GM12891 (cell line): ENCODE results near the gene WNT8B.

Experiments used
- DNase-seq: peaks from one replicate; pipeline ENCODE4 v3.0.0; 2011; ENCODE audit warnings: low spot score; ENCODE audit not compliant: insufficient read length
- FAIRE-seq: peaks from 2 replicates; lab custom pipeline; 2011; peaks lifted over from hg19 to GRCh38; lab: Jason Lieb, UNC
- PAX5 ChIP-seq: IDR thresholded peaks from 2 replicates; pipeline ENCODE4 v1.6.1; 2011; ENCODE audit warnings: low read length, moderate library complexity, mild to moderate bottlenecking; ENCODE audit not compliant: insufficient read depth, severe bottlenecking
- POLR2A ChIP-seq: IDR thresholded peaks from 2 replicates; pipeline ENCODE4 v1.6.1; 2011; ENCODE audit warnings: low read depth, low read length, control low read depth
- POLR2AphosphoS5 ChIP-seq: IDR thresholded peaks from 2 replicates; pipeline ENCODE4 v1.6.1; 2011; ENCODE audit warnings: low read depth, low read length, control low read depth
- POU2F2 ChIP-seq: IDR thresholded peaks from 2 replicates; pipeline ENCODE4 v1.6.1; 2011; ENCODE audit warnings: low read depth, mild to moderate bottlenecking, control low read depth, low read length, moderate library complexity
- SPI1 ChIP-seq: IDR thresholded peaks from 2 replicates; pipeline ENCODE4 v1.6.1; 2011; ENCODE audit warnings: low read depth, low read length, control low read depth
- TAF1 ChIP-seq: IDR thresholded peaks from 2 replicates; pipeline ENCODE4 v1.6.1; 2011; ENCODE audit warnings: low read depth, low read length, control low read depth

Gene WNT8B

DNA sequence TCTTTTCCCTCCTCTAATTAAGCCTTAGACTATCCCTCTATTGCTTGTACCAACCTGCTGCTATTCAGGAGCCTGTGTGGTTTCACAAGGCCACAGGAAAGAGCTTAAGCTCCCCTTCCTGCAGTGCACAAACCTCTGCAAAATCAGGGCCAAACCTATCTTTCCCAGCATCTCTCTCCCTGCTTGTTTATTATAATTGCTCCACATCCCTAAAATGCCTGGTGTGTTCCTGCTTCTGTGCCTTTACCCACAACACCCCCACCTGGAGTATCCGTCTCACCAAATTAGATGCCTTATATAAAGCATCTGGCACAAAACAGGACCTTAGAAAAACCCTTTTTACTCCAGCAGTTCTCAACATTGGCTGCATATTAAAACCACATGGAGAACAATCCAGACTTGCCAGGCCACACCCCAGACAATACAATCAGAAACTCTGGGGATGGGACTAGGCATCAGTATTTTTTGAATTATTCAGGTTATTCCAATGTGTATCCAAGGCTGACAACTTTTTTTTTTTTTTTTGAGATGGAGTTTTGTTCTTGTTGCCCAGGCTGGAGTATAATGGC is 40.2 kb downstream of the WNT8B start:
- DNase-seq (no peak), FAIRE-seq (no peak)
- TF ChIP-seq TAF1 (no peak), POLR2A (no peak), PAX5 (no peak), POLR2AphosphoS5 (no peak), POU2F2 (no peak), SPI1 (no peak)

GRCh38 chr10:100504096-100504495 is 41.3 kb downstream of the WNT8B start:
- DNase-seq, result no peak

DNA sequence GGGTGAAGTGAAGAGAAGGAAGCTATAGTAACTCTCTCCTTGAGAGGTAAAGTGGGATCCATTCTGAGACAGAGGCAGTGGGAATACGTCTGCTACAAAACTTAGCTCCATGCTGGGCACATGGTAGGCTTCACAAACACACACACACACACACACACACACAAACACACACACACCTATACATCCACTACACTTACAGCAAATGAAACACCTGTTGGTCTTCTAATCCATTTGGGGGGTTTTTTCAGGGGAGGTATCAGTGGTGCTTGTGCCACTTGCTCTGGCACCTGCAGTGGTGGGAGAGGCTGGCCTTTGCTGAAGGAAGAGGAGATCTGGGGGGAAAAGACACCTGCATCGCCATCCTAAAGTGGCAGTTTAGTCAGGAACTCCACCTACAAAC is 42.4 kb downstream of the WNT8B start:
- TF ChIP-seq SPI1 (no peak), POLR2AphosphoS5 (no peak), PAX5 (no peak), POLR2A (no peak), POU2F2 (no peak), TAF1 (no peak)
- DNase-seq, result no peak
- FAIRE-seq, result no peak

More at GRCh38 chr10:100504096-100504495, 41.3 kb downstream of the WNT8B start:
- FAIRE-seq, result no peak
- TF ChIP-seq TAF1, result no peak
- TF ChIP-seq POLR2AphosphoS5, result no peak
- no peak for TF ChIP-seq POU2F2
- TF ChIP-seq PAX5, result no peak
- no peak for TF ChIP-seq SPI1
- no peak for TF ChIP-seq POLR2A

DNA sequence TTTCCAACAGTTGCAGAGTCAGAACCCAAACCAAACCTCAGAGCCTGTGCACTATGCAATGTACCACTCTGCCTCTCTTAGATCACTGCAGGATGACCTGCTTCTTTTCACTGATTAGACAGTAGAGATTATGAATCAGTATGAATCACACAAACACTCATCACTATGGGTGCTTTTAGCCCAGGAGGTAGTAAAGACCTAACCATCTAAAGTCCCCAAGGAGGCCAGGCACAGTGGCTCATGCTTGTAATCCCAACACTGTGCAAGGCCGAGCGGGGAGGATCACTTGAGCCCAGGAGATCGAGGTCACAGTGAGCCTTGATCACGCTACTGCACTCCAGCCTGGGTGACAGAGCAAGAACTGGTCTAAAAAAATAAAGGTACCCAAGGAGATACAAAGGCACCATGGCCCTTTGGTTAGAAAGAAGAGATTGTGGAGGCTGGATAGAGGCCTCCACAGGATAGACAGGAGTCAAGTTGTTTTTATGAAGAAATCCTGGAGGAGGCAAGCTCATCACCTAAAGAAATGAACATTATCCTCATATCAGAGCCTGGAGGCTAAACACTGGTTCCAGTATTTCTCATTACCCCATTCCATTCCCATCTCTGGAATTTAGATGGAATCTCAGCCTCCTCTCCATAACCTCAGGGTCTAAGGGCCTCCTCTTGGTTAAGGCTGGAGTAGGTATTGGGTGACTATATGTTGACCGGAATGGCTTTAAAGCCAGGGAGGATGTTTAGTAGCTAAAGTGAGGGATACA is 44.0 kb downstream of the WNT8B start:
- FAIRE-seq (no peak), DNase-seq (no peak)
- no peak for TF ChIP-seq POU2F2
- TF ChIP-seq SPI1, result no peak

GRCh38 chr10:100507357-100507732 is 44.5 kb downstream of the WNT8B start:
- DNase-seq (no peak), FAIRE-seq (no peak)
- no peak for TF ChIP-seq POU2F2
- no peak for TF ChIP-seq POLR2A
- TF ChIP-seq SPI1, result no peak
- TF ChIP-seq TAF1, result no peak
- TF ChIP-seq POLR2AphosphoS5, result no peak

DNA sequence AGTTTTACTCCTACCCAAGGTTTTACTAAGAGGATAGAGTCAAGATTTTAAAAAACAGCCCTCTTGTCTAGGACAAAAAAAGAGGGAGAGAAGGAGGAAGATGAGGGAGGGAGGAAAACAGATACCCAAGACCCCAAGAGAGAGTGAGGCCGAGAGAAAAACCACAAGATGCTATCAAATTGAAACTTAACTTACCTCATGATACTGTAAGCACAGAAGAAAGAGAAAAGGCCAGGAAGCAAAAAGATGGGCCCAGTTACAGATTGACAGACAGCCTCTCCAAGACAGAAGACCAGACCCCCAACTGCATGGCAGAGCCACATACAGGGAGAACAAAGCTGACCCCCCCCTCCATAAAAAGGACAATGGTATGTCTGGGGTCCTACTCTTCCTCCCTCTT is 45.5 kb downstream of the WNT8B start:
- TF ChIP-seq PAX5, result no peak
- TF ChIP-seq TAF1, result no peak
- no peak for TF ChIP-seq POLR2A
- no peak for TF ChIP-seq POU2F2
- no peak for TF ChIP-seq SPI1
- no peak for TF ChIP-seq POLR2AphosphoS5
- no peak for DNase-seq
- FAIRE-seq, result no peak

GRCh38 chr10:100508691-100509150 is 45.9 kb downstream of the WNT8B start:
- FAIRE-seq (peak; percentile 83), DNase-seq (no peak)
- TF ChIP-seq TAF1 (no peak), PAX5 (no peak)

DNA sequence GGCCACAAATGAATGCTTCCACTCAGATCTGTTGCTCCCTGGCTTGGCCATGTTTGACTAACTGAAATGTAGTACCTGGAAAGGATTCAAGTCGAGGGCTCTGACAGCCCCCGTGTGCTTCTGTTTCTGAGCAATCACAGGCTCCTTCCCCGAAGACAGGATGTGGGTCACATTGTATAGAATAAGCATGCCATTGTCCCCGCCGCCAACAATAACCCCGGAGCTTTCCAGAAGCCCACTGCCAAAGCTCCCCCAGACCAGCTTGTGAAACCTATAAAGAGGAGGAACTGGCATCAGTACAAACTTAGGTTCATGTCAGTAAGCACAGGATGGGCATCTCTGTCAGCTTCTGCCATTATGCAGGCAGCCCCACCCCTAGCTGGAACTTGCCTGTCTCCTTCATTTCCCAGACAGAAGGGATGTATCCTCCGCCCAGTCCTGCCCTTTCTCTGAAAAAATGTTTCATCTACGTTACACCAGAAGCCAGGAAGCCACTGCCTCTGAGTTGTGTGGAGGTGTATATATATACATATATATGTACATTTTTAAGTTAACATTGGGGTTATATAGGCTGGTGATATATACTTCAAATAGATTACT is 46.5 kb downstream of the WNT8B start:
- FAIRE-seq, result no peak
- no peak for DNase-seq

DNA sequence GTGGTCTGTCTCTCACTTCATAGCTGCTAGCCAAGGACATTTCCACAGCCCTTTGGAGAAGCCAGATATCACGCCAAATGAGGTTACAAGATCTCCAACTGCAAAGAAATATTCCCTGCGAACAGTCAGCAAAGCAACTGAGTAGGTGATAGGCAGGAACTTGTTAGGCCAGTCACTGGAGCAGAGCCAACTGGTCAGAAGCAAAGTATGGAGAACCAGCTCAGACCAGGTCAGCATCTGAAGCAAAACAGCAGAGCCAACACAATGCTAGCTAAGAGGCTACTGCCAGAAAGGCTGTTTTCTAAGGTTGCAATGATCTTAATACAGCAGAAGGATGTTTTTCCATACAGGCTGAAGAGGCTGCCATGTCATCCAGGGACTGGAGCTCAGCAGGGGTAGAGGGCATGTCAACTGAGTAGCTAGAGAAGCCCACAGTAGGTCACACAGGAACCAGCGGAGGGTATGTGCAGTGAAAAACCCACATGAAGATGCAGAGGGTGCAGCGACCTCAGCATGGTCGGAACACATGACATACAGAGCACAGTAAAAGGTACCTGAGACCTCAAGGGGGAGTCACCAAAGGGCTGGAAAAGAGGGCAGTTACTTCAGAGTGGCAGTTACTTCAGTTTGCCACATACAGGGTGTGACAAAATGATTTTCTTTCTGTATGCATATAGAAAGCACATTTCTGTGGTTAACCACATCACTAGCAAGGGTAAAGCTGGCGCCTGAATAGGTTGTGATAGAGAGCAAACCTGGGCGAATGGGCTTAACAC is 47.9 kb downstream of the WNT8B start:
- FAIRE-seq (peak; percentile 92), DNase-seq (no peak)
- TF ChIP-seq POLR2AphosphoS5 (no peak), POU2F2 (no peak), SPI1 (no peak), POLR2A (no peak), TAF1 (no peak), PAX5 (no peak)

More for the DNA sequence above, 46.5 kb downstream of the WNT8B start:
- no peak for TF ChIP-seq PAX5
- TF ChIP-seq TAF1, result no peak
- TF ChIP-seq POU2F2, result no peak
- TF ChIP-seq POLR2A, result no peak
- TF ChIP-seq SPI1, result no peak
- TF ChIP-seq POLR2AphosphoS5, result no peak

DNA sequence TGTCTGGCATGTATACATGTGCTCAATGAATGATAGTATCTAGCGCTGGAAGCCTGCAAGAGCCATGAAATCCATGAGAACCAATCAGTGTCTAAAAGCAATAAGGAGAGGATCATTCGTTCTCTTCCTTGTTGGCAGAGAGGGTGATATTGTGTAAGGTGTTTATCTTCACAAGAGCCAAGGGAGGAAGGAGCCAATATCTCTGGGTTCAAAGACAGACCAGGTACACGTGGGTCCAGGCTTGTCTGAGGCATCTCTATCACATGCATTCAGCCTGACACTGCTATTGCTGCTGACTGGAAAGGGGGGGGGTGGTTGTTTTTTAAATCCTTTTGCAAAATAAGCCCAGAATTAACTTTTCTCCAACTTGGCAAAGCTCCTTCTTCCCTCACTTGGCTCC is 52.8 kb downstream of the WNT8B start:
- TF ChIP-seq PAX5 (no peak), POLR2A (no peak), SPI1 (no peak), POU2F2 (no peak), POLR2AphosphoS5 (no peak), TAF1 (no peak)
- DNase-seq (no peak), FAIRE-seq (no peak)
